Kidney tubule cell (primary cell): ENCODE results near the gene PRRT3.

Experiments
- DNase-seq: peaks from one replicate; pipeline ENCODE4 v3.0.0-alpha.2; 2018; ENCODE audit warnings: low spot score

The PRRT3 gene

DNA sequence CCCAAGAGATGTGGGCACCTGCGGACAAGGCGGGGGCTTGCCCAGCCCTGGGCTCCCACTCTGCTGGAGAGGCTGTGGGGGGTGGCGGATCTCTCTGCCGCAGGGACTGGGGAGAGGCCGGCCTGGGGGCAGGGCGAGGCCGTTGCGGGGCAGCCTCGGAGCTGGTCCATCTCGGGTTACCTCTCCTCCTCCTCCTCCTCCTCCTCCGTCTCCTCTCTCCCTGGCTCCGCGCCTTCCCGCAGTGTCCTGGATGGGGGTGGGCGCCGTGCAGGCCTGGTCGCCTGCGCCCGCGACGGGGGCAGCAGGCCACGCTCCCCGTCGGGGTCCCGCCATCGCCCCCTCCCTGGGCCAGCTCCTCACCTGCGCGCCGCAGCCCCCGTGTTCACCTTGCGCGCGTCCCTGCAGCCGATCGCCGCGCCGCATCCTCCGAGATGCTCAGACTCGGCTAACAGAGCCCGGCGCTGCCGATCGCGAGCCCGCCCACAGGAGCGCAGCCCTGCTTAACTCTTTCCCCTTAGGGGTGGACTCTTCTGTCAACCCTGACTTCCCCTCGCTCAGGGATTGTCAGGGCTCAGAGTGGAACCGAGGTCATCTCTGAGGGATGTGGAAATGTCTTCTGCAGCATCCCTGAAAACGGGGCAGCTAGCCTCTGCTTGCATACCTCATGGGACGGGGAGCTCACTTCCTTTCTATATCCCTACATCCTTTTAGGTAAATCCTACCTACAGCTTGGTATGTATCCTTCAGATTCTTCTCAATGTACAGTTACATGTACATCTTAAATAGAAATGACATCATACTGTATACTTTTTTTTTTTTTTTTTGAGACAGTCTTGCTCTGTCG lies at the start of gene PRRT3:
Gene PRRT3 (minus strand): TSS at position 447 of the 844 bp plus-strand sequence. CDS start 2,293 bp downstream, outside the sequence.
- peak; percentile 43 for DNase-seq

DNA sequence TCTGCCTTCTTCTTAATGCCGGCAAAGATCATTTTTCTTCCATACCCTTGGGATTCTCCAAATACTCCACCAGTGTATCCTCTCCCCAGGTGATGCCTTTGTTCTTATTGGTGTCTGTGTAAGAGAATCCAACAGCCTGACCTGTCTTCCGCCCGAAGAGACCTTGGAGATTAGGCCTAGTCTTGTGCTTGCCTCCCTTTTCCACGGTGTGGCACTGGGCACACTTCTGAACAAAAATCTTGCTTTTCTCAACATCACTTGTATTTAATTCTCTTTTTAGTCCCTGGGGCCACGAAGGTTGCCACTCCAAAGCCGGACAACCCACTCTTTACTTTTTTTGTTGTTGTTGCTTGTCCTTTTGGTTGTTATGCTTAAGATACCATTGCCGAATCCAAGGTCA lies 48.5 kb upstream of the PRRT3 start:
- no peak for DNase-seq

DNA sequence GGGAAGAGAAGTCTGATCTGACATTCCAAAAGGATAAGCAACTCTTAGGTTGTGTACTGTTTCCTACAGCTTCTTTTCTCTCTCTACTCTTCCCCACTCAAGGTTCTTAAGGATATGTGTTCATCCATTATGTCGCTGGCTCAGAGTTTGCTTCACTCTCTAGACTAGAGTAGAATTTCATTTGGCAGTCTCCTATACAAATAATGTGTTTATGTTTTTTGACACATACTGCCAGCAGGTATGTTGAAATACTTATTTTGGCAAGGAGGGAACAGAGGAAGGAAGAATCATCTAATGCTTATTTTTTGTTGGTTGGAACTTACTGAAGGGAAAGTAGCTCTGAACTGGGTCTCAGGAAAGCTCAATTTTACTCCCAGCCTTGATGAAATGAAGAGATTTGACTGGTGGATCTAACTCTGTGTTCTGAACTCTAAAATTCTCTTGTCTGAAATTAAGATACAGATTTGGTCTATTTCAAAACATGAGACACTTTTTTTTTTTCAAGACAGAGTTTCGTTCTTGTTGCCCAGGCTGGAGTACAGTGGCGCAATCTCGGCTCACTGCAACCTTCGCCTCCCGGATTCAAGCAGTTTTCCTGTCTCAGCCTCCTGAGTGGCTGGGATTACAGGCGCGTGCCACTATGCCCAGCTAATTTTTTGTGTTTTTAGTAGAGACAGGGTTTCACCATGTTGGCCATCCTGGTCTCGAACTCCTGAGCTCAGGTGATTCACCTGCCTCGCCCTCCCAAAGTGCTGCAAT lies 42.1 kb upstream of the PRRT3 start:
- no peak for DNase-seq

DNA sequence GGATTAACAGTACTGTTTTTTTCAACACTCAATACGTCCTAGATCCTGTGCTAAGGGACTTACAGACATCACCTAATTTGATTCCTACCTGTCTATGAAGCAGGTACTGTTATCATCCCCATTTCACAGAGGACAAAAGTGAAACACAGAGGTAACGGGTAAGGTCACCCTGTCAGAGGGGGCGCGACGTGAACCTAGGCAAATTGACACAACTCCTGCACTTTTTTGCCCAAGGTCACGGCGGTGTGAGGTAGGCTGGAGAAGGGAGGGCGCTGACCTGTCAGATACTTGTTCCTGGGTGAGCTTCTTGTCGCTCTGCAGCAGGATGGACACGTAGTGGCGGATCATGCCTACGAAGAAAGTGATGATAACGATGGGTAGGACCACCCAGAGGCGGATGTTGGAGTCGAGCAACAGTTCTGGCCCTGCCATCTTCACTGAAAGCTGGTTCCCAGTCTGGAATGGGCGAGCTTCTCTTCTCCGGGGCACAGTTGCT lies 34.1 kb upstream of the PRRT3 start:
- DNase-seq, result peak; percentile 16

DNA sequence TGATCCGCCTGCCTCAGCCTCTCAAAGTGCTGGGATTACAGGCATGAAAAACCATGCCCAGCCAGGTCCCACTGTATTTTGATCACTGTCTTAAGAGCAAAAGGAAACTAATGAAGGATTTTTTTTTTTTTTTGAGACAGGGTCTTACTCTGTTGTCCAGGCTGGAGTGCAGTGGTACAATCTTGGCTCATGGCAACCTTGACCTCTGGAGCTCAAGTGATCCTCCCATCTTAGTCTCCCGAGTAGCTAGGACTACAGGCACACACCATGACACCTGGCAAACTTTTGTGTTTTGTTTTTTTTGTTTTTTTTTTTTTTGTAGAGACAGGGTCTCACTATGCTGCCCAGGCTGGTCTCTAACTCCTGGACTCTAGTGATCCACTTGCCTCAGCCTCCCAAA lies 28.0 kb upstream of the PRRT3 start:
- no peak for DNase-seq

DNA sequence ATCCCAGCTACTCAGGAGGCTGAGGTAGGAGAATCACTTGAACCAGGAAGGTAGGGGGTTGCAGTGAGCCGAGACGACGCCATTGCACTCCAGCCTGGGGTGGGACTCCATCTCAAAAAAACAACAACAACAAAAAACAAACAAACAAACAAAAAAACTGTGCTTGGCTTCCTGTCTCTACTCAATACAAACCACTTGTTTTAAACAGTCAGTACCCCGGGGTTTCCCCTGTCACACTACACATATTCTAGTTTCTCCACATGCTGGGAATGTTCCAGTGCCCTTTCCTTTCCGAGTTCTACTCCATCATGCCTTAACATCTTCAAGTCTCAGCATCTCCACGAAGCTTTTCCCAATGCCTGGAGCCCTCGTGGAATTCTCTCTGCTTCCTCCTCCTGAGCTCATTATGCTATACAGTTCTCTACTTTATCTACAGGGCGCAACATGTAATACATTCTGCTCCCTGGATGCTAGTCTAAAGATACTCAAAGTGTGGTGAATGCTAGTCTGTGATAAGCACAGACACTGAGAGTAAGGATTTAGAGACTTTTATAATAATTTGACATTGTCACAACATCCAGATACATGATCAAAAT lies 26.6 kb upstream of the PRRT3 start:
- DNase-seq, result no peak

DNA sequence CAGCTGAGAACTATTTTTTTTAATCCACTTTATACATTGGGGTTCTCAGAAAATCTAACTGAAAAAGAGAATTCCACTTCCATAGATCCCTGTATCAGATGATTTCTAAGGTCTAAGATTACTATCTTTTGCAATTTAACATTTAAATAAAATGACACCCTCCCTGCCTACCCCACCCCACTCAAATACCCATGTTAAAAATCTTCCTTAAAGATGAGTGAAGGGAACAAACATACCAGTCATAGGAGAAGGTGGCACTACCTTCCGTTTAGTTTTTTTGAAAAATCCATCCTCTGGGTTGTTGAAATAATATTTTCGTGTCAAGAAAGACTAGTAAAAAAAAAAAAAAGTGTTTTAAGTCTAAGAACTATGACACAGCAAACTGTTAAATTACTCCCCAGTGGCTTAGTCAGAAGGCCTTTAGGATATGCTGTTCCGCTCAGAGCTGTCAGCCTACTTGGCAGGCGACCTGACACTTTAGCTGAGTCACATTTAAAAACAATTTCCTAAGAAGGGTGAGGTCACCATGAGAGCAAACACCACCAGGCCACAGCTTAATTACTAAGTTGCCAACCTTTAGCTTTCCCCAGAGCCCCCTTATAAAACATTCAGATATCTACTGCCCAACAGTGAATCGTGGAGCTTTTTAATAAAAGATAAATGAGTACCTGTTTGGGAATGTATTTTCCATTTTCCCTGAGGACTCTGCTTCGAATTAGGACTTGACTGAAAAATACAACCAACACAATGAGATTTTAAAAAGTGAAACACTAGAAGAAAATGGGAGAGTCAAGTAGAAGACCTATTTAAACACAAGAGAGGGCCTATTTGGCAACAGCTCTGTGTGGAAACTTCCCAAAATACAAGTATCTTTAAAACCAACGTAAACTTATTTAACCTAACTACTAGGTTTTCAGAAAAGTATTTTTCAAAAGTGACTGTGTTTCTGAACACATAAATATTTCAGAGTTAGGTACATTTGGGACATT lies 24.8 kb upstream of the PRRT3 start:
- DNase-seq, result peak; percentile 94

DNA sequence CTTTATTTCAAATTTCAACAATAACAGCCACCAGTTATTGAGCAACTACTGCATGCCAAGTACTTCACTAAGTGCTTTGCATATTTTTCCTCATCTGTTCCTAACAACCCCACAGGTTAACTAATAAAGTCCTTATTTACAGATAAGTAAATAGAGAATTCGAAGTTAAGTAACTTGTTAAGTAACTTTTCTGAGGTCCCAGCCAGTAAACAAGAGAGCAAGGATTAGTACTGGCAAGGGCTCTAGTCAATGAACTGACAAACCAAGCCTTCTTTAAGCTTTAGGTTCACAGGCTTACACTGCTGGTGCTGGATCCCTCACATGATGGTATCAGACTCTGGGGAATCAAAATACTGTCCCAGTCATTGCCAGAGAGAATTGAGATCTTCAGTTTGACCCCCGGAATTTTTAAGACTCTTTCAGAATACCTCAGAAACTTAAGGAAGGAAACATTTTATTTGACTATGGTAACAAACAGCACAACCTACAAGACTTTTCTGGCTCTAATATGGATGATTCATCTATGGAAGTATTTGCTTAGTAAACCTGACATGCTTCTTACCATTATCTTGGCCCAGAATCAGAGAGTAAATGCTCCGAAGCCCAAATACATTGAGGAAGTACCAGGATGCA lies 17.9 kb upstream of the PRRT3 start:
- DNase-seq, result peak; percentile 71

DNA sequence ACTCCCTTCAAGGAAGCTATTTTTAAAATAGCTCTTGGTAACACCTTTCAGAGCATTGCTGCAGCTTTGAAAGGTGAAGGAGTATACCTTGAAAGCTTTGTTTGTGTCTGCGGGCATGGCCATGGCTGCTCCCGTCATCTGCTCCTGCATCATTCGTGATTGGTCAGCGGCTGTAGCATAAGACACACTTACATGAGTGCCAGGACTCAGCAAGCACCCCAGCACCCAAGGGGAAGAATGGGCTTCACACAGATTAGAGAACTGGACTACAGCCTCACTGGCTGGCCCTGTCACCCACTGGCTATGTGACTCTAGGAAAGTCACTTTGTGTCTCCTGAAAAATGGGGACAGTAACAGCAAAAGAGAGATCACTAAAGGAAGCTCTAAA lies 17.4 kb upstream of the PRRT3 start:
- no peak for DNase-seq

DNA sequence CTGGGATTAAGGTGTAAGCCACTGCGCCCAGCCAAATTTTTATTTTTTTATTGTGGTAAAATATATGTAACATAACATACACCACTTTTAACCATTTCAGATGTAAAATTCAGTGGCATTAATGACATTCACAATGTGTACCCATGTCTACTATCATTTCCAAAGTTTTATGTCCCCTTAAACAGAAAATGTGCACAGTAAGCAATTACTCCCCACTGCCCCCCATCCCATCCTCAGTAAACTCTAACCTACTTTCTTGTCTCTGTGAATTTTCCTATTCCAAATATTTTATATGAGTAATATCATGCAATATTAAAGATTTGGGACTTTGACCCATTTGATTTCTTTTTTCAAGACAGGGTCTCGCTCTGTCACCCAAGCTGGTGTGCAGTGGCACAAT lies 14.6 kb upstream of the PRRT3 start:
- DNase-seq, result no peak

DNA sequence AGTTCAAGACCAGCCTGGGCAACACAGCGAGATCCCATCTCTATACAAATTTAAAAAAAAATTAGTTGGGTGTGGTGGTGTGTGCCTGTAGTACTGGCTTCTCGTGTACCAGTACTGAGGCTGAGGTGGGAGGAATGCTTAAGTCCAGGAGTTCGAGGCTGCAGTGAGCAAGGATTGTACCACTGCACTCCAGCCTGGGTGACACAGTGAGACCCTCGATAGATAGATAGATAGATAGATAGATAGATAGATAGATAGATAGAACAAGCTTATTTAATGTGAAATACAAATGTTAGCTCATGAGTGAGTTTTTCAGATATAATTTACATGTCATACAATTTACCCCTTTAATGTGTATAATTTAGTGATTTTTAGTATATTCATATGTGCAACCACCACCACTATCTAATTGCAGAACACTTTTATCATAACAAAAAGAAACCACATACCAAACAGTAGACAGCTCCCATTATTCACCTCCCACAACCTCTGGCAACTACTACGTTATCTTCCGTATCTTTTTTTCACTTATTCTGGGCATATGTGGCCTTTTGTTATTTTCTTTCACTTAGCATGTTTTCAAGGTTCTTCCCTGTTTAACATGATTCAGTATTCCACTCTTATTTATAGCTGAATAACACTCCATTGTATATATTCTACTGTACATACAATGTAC lies 13.1 kb upstream of the PRRT3 start:
- no peak for DNase-seq

DNA sequence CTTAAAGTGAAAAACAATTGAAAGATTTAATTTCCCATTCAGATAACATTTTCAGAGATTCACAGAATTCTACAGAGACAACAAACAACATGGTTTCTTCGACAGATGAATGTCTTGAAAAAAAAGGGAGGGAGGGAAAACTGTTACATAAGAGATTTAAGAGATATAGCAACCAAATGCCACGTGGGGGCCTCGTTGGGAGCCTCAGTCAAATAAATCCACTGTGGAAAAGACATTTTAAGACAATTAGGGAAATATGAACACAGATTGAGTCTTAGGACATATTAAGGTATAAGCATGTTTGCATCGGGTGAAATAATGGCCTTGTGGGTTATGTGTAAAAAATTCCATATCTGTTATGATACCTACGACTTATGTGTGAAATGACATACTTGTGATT lies 5.0 kb upstream of the PRRT3 start:
- DNase-seq, result no peak

DNA sequence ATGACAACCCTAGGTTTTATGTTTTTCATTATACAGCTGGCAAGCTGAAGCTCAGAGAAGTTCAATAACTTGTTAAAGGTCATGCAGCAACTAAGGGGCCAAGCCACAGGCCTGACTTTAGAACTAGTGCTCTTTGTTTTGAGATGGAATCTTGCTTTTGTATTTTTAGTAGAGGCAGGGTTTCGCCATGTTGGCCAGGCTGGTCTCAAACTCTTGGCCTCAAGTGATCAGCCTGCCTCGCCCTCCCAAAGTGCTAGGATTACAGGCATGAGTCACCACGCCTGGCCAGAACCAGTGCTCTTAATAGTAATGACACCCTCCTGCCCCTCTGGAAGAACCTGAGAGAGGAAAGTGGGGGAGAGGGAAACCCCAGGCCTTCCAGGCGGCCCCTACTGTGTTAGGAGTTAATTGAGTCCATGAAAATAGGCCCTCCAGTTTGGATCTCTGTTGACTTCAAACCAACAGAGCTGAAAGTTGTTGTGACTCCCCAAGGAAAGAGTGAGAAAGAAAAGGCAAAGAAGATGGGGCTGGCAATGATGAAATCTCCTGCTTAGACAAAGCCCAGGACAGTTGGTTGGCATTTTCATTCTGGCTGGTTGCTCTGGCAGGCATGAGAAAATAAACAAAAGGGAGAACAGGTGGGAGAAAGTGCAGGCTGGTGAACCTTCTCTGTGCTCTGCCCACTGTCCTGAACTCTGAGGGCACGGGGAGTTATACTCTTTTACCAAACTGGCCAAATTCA lies 3.6 kb upstream of the PRRT3 start:
- DNase-seq, result no peak

DNA sequence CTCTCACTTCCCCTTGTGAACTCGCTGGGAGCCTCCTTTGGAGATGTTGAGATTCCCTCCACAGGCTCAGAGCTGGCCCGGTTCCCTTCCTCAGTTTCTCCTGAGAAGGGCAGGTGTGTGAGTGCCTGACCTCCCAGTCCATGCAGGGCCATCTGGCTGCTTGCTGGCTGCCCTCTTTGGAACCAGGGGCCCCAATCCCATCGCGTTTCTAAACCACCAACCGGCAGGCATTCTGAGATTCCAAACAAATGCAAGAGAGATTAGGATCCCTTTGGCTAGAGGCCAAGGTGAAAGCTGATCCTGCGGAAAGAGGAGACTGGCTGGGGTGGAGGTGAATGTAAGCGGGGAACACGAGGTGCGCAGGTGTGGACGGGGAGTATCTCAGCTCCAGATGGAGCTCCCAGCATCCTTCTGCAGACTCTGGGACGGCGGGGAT lies 2.9 kb upstream of the PRRT3 start:
- no peak for DNase-seq

DNA sequence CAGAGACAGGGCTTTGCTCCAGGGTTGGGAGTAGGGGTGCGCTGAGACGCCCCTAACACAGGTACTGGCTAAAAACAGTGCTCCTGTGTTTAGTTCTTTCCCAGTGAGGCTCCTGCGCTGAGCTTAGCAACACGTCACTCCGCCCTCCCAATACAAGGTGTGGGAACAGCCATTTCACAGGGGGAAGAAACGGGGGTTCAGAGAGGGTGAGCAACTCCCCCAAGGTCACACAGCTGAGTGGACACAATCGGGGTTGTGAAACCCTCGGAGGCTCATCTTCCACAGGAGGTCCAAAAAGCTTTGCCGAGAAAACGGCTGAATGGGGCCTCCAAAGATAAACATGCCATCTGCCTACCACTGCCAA lies 628 bp downstream of the PRRT3 start:
- no peak for DNase-seq

DNA sequence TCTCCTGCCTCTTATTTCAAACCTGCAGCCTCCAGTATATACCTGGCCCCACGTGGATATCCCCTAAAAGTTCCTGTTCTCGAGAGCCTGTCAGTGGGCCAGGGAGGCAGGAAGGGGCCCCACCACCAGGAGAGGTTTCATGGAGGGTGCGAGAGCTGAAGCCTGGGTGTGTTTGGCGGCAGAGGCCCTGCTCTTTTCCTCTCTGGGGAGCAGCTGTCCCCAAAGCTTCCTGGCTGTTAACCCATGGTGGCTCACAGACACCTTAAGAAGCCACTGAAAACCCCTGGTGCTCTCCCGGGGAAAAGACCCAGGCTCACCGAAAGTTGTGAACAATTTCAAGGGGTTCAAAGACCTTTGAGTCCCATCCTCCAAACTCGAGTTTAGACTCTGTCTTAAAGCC lies 1.1 kb downstream of the PRRT3 start:
- no peak for DNase-seq

DNA sequence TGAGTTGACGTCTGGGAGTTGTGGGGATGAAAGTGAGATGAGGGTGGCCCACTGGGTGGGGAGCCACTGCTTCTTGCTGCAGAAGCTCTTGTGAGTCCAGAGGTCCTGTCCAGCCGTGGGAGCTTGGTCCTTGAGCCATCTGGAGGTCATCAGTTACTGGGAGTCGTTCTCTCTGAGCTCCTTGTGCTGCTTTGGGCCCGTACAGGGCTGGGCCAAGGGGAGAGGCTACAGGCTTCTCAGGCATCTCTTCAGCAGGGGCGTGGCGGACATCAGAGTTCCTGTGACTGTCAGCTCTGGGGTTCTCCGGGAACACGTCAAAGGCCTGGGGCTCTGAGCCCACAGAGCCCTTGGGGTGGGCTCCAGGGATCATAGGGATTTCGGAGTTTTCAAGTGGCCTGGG lies 2.6 kb downstream of the PRRT3 start:
- no peak for DNase-seq

DNA sequence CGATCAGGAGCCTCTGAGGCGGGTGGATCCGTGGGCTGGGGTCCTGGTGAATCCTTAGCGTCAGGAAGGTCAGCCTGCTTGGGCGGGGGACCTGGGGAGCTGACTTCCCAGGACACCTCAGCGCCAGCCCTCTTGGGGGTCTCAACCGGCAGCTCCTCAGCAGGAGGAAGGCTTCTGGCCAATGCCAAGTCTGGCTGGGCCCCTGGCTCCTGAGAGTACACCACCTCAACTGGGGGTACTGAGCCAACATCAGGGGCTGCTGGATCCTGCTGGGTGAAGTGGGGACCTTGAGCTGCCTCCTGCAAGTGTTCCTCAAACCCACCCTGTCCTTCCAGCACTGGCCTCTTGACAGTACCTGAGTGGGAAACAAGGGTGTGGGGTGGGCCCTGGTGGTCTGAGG lies 3.1 kb downstream of the PRRT3 start:
- DNase-seq, result no peak

DNA sequence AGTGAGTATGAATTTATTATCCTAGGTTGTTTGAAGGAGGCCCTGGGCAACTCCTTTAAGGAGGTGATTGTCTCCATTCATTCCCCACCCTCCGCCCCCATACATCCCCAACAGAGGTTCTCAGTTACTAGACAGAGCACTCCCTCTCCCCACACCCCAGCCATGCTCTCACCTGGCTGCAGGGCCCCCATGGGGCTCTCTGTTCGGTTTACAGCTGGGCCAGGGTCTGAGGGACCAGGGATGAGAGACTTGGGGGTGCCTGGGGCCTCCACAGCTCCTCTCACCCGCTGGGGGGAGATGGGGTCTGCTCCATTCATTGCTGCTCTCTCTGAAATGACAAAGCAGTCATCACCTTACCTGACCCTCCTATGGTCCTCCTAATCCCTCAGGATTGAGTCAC lies 3.6 kb downstream of the PRRT3 start:
- no peak for DNase-seq
